Endothelial cell of umbilical vein (primary cell): ENCODE data around the gene CR2.

Source experiments
- POLR2A ChIP-seq: IDR thresholded peaks from 2 replicates; pipeline ENCODE4 v1.6.1; 2012; ENCODE audit warnings: low read depth, mild to moderate bottlenecking, control low read depth, low read length
- POLR2AphosphoS5 ChIP-seq: IDR thresholded peaks from 2 replicates; pipeline ENCODE4 v1.6.1; 2012; ENCODE audit warnings: low read depth, mild to moderate bottlenecking, control low read depth, low read length, moderate library complexity; ENCODE audit not compliant: insufficient read depth

DNA sequence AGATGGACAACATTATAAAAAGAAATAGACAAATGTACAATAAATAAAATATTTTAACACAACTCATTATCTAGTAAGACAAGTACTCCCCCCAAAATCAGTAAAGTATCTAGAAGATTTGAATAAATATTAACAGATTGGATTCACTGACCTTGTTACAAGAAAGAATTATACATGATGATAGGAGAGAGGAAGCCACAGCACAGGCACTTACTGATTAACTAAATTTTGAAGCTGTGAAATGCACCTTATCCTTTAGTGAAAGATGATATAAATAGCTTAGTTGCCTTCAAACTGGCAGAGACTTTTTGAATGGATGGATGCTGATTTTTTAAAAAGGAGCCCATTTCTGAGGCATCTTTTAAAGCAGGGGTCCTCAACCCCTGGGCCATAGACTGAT, 50.3 kb downstream of the CR2 start:
- no peak for TF ChIP-seq POLR2AphosphoS5
- no peak for TF ChIP-seq POLR2A
